ENCODE measurements around the gene KLF7. TPM values are rescaled to one million over a fixed set of nuclear protein-coding genes. Genes with fewer than 3 reads are reported as not detected.

The KLF7 gene
- total and polyA plus RNA-seq, 2 experiments from 2014 or later, result 6.3 to 7.9 TPM

DNA sequence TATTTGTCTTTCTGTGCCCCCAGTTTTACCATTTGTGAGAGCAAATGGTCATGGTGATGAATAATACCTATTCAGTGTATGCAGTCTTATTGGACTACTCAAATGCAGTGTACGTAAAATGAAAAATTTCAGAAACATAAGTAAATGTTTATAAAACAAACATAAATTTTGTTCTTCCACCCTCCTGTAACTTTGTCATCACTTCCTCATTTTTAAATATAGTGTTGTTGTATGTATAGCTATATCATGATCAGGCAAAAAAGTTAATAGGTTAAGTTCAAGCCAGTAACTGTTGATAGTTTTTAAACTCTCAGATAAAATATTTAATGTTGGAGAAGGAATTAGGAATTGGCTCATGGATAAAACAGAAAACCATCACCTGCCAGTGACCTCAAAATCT is 93.2 kb downstream of the KLF7 start:
- DNase-seq (ENCODE audit: low spot score), result no peak
- H3K4me2 ChIP-seq, result no peak overlapping the region
- H3K4me1 ChIP-seq (ENCODE audit: insufficient read depth), result no peaks in the 10 kb centered on the region
- no peak overlapping the region for H2AFZ ChIP-seq
- H3K4me3 ChIP-seq, result no peak overlapping the region
- no peak overlapping the region for H3K27ac ChIP-seq
- no peaks in the 10 kb centered on the region for H3K79me2 ChIP-seq
- TF ChIP-seq, protein P1, sequence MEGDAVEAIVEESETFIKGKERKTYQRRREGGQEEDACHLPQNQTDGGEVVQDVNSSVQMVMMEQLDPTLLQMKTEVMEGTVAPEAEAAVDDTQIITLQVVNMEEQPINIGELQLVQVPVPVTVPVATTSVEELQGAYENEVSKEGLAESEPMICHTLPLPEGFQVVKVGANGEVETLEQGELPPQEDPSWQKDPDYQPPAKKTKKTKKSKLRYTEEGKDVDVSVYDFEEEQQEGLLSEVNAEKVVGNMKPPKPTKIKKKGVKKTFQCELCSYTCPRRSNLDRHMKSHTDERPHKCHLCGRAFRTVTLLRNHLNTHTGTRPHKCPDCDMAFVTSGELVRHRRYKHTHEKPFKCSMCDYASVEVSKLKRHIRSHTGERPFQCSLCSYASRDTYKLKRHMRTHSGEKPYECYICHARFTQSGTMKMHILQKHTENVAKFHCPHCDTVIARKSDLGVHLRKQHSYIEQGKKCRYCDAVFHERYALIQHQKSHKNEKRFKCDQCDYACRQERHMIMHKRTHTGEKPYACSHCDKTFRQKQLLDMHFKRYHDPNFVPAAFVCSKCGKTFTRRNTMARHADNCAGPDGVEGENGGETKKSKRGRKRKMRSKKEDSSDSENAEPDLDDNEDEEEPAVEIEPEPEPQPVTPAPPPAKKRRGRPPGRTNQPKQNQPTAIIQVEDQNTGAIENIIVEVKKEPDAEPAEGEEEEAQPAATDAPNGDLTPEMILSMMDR (IDR thresholded peaks at IDR 0.05; ENCODE audit: poor library complexity), result no peak
- TF ChIP-seq EZH2 (IDR thresholded peaks at IDR 0.05; ENCODE audit: borderline replicate concordance) (no peak), EZH2phosphoT487 (IDR thresholded peaks at IDR 0.05; ENCODE audit: low read depth, severe bottlenecking, unreplicated experiment) (no peak)
- 92% methylated on average over 1 of the region's 1 CpG for WGBS (ENCODE audit: low lambda C conversion rate, missing lambda C conversion rate)
- H3K9me2 ChIP-seq (replicated peaks; ENCODE audit: insufficient read depth), result no peaks in the 10 kb centered on the region
- H3K9me3 ChIP-seq (ENCODE audit: low read depth), result no peaks in the 10 kb centered on the region
- no peaks in the 10 kb centered on the region for H4K20me1 ChIP-seq (ENCODE audit: insufficient read depth, poor library complexity, severe bottlenecking)
- H3K36me3 ChIP-seq (replicated peaks; ENCODE audit: insufficient read depth, low read depth), result no peaks in the 10 kb centered on the region
- H3K27me3 ChIP-seq, result no peaks in the 10 kb centered on the region

DNA sequence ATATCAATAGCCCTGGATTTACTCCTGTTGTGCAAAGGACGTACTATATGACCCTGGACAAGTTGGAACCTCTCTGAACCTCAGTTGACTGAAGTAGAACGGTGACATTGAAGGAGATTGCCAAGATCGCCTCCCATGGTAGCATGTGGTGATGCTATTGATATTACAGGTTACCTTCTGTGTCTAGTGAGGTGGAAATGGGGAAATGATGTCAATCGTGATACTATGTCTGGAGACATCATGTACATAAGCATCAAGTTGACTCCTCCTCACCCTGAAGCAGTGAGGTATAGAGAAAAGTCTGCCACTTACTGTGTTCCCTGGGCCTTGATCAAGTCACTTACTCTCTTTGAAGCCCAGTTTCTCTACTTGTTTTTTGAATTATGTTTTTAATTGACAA is 93.9 kb downstream of the KLF7 start:
- H4K20me1 ChIP-seq (ENCODE audit: insufficient read depth, poor library complexity, severe bottlenecking), result no peaks in the 10 kb centered on the region
- H3K9me2 ChIP-seq (replicated peaks; ENCODE audit: insufficient read depth), result no peaks in the 10 kb centered on the region
- DNase-seq (ENCODE audit: low spot score), result no peak
- H3K27me3 ChIP-seq, result no peaks in the 10 kb centered on the region
- H3K4me2 ChIP-seq, result no peak overlapping the region
- TF ChIP-seq, protein P1 (IDR thresholded peaks at IDR 0.05; ENCODE audit: poor library complexity), result no peak
- H3K4me3 ChIP-seq, result no peak overlapping the region
- no peak overlapping the region for H2AFZ ChIP-seq
- WGBS (ENCODE audit: low lambda C conversion rate, missing lambda C conversion rate), result 93% methylated on average over 4 of the region's 4 CpGs
- no peaks in the 10 kb centered on the region for H3K79me2 ChIP-seq
- H3K4me1 ChIP-seq (ENCODE audit: insufficient read depth), result no peaks in the 10 kb centered on the region
- H3K27ac ChIP-seq, result no peak overlapping the region
- H3K36me3 ChIP-seq (replicated peaks; ENCODE audit: insufficient read depth, low read depth), result no peaks in the 10 kb centered on the region
- H3K9me3 ChIP-seq (ENCODE audit: low read depth), result no peaks in the 10 kb centered on the region

DNA sequence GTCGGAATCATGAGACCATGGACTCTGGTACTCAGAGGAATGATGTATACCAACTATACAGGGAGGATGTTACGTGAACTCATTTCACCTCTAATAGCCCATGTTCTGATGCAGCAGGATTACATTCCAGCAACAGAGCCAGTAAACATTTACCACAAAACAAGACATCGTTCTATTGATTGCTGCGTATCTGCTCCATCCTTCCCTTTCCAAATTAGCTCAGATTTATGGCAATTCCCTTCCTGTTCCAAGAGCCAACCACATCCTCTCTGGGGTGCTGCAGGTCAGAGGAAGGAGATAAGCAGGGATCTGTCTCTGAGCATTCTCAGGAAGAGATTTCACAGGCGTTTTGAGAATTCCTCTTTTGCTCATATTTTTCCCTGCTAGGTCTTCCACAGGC is 98.3 kb downstream of the KLF7 start:
- no peak for TF ChIP-seq EZH2phosphoT487 (IDR thresholded peaks at IDR 0.05; ENCODE audit: low read depth, severe bottlenecking, unreplicated experiment)
- TF ChIP-seq, protein P1 (IDR thresholded peaks at IDR 0.05; ENCODE audit: poor library complexity), result no peak
- TF ChIP-seq EZH2 (IDR thresholded peaks at IDR 0.05; ENCODE audit: borderline replicate concordance), result no peak
- H3K4me2 ChIP-seq, result no peak overlapping the region
- H3K4me1 ChIP-seq (ENCODE audit: insufficient read depth), result no peaks in the 10 kb centered on the region
- H3K27me3 ChIP-seq, result no peaks in the 10 kb centered on the region
- no peak overlapping the region for H3K27ac ChIP-seq
- H3K36me3 ChIP-seq (replicated peaks; ENCODE audit: insufficient read depth, low read depth), result no peaks in the 10 kb centered on the region
- no peaks in the 10 kb centered on the region for H3K79me2 ChIP-seq
- no peak overlapping the region for H2AFZ ChIP-seq
- DNase-seq (ENCODE audit: low spot score), result no peak
- WGBS (ENCODE audit: low lambda C conversion rate, missing lambda C conversion rate), result 50% methylated on average over 5 of the region's 5 CpGs
- no peaks in the 10 kb centered on the region for H3K9me3 ChIP-seq (ENCODE audit: low read depth)
- no peaks in the 10 kb centered on the region for H4K20me1 ChIP-seq (ENCODE audit: insufficient read depth, poor library complexity, severe bottlenecking)
- H3K9me2 ChIP-seq (replicated peaks; ENCODE audit: insufficient read depth), result no peaks in the 10 kb centered on the region
- H3K4me3 ChIP-seq, result no peak overlapping the region
